NCI-H748 treated with DMSO at 0.1 percent for 48 hours (cell line): ENCODE results near the gene CAMKK2.

Experiments used
- DNase-seq: peaks from one replicate; lab custom pipeline; 2025; lab: John Stamatoyannopoulos, UW

The CAMKK2 gene

DNA sequence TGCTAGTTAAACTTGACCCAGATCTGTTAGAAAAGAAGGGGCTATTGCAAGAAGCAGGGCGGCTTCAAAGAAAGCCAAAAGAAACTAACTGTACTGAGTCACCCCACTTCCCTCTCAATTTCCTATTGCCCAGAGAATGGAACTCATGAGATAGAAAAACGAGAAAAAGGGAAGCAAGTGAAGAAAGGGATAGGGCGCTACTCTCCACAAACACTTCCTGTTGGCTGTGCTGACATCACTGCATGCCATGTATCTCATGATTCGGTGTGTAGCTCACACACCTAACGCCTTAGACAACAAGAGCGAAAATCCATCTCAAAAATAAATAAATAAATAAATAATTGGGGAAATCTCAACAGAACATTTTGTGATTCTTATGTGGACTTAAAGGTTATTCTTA, 99.6 kb downstream of the CAMKK2 start:
- DNase-seq: no peak

DNA sequence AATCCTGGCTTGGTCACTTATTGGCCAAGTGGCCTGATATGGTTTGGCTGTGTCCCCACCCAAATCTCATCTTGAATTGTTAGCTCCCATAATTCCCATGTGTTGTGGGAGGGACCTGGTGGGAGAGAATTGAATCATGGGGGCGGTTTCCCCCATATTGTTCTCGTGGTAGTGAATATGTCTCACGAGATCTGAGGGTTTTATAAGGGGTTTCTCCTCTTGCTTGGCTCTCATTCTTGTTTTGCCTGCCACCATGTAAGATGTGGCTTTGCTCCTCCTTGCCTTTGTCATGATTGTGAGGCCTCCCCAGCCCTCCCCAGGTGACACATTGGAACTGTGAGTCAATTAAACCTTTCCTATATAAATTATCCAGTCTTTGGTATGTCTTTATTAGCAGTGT, 105.4 kb downstream of the CAMKK2 start:
- DNase-seq: no peak

GRCh38 chr12:121190523-121191031, 105.9 kb downstream of the CAMKK2 start:
- no peak for DNase-seq

GRCh38 chr12:121189619-121190155, 106.8 kb downstream of the CAMKK2 start:
- DNase-seq: no peak

DNA sequence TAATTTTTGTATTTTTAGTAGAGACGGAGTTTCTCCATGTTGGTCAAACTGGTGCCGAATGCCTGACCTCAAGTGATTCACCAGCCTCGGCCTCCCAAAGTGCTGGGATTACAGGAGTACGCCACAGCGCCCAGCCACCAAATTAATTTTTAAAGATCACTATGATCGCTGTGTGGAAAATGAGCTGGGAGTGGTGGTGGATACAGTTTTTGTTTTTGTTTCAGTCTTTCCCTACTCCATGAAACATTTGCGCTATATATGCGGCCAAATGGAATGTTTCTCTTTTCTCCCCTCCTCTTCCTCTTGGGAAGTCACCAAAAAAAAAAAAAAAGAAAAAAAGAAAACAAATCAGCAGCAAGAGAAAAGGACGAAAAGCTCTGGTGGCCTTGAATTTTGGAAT, 107.4 kb downstream of the CAMKK2 start:
- no peak for DNase-seq

GRCh38 chr12:121188227-121188626, 108.3 kb downstream of the CAMKK2 start:
- DNase-seq: no peak
